DND-41 (cell line): ENCODE results near the gene INPP5F.

Source experiments
- ATAC-seq: fragments of 200-7000 bp; cut with Tn5 transposase; 3 replicates; pipeline ENCODE4 v1.9.1; 2021; ENCODE audit warnings: low read depth; ENCODE audit not compliant: insufficient read depth
- DNase-seq: peaks from one replicate; pipeline ENCODE4 v3.0.0-alpha.2; 2020
- H2AFZ ChIP-seq: 2 replicates; pipeline ENCODE4 v1.6.0; 2012; ENCODE audit warnings: low read depth, low read length
- H3K27ac ChIP-seq: 2 replicates; pipeline ENCODE4 v1.5.1; 2012; ENCODE audit warnings: low read length, inconsistent platforms
- H3K27me3 ChIP-seq: fragments of 200-600 bp; sonication (generic); 2 replicates; pipeline ENCODE4 v1.6.0; 2012; ENCODE audit warnings: low read length, mild to moderate bottlenecking, inconsistent platforms; ENCODE audit not compliant: insufficient read depth, poor library complexity
- H3K36me3 ChIP-seq: 2 replicates; pipeline ENCODE4 v1.5.1; 2012; ENCODE audit warnings: low read length, inconsistent platforms; ENCODE audit not compliant: insufficient read depth
- H3K4me1 ChIP-seq: 2 replicates; pipeline ENCODE4 v1.5.1; 2012; ENCODE audit warnings: mild to moderate bottlenecking, low read length; ENCODE audit not compliant: insufficient read depth
- H3K4me2 ChIP-seq: 2 replicates; pipeline ENCODE4 v1.6.0; 2012; ENCODE audit warnings: mild to moderate bottlenecking, moderate library complexity, low read length, inconsistent platforms; ENCODE audit not compliant: insufficient read depth
- H3K4me3 ChIP-seq, 2 experiments: fragments of 200-600 bp in 1 of 2; shearing (Covaris generic) in 1 of 2; 2 replicates each; pipeline ENCODE4 v1.5.1; 2012 to 2016; ENCODE audit warnings: inconsistent platforms in 2 of 2, low read length in 2 of 2, mild to moderate bottlenecking in 2 of 2, low read depth in 1 of 2, moderate library complexity in 1 of 2
- H3K79me2 ChIP-seq: 2 replicates; pipeline ENCODE4 v1.6.0; 2012; ENCODE audit warnings: low read length, inconsistent platforms; ENCODE audit not compliant: insufficient read depth
- H3K9ac ChIP-seq: 2 replicates; pipeline ENCODE4 v1.6.0; 2012; ENCODE audit warnings: low read depth, mild to moderate bottlenecking, inconsistent platforms, low read length, moderate library complexity
- H3K9me3 ChIP-seq: 2 replicates; pipeline ENCODE4 v1.5.1; 2012; ENCODE audit warnings: low read length, moderate library complexity, mild to moderate bottlenecking, inconsistent platforms; ENCODE audit not compliant: insufficient read depth, severe bottlenecking
- H4K20me1 ChIP-seq: 2 replicates; pipeline ENCODE4 v1.6.0; 2012; ENCODE audit warnings: low read length; ENCODE audit not compliant: insufficient read depth
- EZH2 ChIP-seq: IDR thresholded peaks from 3 replicates; pipeline ENCODE4 v1.6.1; 2012; ENCODE audit warnings: borderline replicate concordance, low read depth, mild to moderate bottlenecking, moderate library complexity, low read length, inconsistent platforms; ENCODE audit not compliant: severe bottlenecking
- TF ChIP-seq, protein P1 (sequence below): IDR thresholded peaks from 2 replicates; pipeline ENCODE4 v1.5.1; 2012; ENCODE audit warnings: borderline replicate concordance, low read length, moderate library complexity, mild to moderate bottlenecking; ENCODE audit not compliant: poor library complexity, severe bottlenecking; ENCODE audit errors: extremely low read depth

The INPP5F gene

DNA sequence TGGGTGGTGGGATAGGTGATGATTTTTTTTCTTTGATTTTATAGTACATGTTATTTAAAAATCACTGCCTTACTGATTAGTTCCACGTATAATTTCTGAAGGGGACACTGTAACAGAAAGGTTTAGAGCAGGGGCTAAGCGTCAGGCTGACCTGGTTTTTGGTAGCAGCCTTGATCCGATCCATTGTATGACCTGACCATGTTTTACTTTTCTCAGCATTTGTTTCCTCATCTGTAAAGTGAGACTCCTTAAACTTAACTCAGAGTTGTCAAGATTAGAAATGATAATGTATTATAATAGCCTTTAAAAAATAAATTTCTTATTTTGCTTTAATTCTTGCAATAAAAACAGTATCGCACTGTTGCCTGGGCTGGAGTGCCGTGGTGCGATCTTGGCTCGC, 23.6 kb downstream of the INPP5F start:
- no peak for TF ChIP-seq EZH2
- TF ChIP-seq, protein P1, sequence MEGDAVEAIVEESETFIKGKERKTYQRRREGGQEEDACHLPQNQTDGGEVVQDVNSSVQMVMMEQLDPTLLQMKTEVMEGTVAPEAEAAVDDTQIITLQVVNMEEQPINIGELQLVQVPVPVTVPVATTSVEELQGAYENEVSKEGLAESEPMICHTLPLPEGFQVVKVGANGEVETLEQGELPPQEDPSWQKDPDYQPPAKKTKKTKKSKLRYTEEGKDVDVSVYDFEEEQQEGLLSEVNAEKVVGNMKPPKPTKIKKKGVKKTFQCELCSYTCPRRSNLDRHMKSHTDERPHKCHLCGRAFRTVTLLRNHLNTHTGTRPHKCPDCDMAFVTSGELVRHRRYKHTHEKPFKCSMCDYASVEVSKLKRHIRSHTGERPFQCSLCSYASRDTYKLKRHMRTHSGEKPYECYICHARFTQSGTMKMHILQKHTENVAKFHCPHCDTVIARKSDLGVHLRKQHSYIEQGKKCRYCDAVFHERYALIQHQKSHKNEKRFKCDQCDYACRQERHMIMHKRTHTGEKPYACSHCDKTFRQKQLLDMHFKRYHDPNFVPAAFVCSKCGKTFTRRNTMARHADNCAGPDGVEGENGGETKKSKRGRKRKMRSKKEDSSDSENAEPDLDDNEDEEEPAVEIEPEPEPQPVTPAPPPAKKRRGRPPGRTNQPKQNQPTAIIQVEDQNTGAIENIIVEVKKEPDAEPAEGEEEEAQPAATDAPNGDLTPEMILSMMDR, result no peak
- H3K4me2 ChIP-seq, result no peak overlapping the region

DNA sequence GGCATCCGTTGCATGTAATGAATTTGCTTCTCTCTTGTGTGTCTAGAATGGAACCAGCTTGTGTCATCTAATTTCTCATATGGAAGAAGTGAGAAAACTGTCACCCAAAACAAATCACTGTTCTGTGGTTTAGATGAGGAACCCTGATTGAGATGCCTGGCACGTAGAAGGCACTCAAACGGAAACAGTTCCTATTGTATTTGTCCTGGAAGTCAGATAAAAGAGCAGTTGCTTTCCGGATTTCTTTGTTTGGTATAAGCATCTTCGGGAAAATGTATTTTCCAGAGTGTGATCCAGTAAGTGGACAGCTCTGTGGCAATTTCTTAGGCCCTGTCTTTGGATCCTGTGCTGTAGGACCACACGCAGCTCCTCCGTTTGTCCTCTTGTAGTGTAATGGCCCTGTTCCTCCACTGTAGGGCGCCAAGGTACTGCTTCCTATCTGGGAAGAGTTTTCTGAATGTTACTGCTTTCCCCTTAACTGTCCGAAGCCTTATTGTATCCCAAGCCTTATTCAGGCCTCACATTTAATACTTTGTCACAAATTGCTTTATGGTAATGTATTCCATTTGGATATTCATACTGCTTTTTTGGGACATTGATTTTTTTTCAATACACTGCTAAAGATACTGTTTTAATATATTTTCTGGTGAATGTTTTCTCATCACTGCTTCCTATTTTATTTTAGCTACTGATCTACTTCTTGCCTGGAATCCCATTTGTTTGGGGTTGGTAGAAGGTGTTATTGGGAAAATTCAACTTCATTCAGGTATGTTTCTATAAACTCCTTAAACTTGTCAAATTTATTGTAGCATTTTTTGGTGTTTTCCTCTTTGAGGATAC, 24.8 kb downstream of the INPP5F start:
- H3K4me1 ChIP-seq, result no peaks in the 10 kb centered on the region
- H4K20me1 ChIP-seq, result peaks cover 8% of the 10 kb centered on the region; the same call in 1 of the 2 replicates
- no peaks in the 10 kb centered on the region for H3K79me2 ChIP-seq
- H3K9me3 ChIP-seq, result no peaks in the 10 kb centered on the region
- no peak overlapping the region for H3K4me2 ChIP-seq
- no peak for TF ChIP-seq EZH2
- TF ChIP-seq, protein P1, result peak; percentile 96
- ATAC-seq (peak; percentile 97), DNase-seq (peak; percentile 68)
- H3K9ac ChIP-seq, result no peak overlapping the region
- H3K27me3 ChIP-seq, result no peaks in the 10 kb centered on the region
- H3K4me3 ChIP-seq, result no peak overlapping the region
- no peaks in the 10 kb centered on the region for H3K36me3 ChIP-seq
- H3K27ac ChIP-seq, result no peak overlapping the region
- H2AFZ ChIP-seq, result no peak overlapping the region

More for the DNA sequence above, 23.6 kb downstream of the INPP5F start:
- no peak for DNase-seq
- Histone ChIP-seq H2AFZ (no peak overlapping the region), H3K36me3 (no peaks in the 10 kb centered on the region), H3K27me3 (no peaks in the 10 kb centered on the region), H3K27ac (no peak overlapping the region), H3K79me2 (no peaks in the 10 kb centered on the region), H3K4me3 (no peak overlapping the region), H3K4me1 (no peaks in the 10 kb centered on the region), H4K20me1 (peaks cover 8% of the 10 kb centered on the region; the same call in 1 of the 2 replicates), H3K9ac (no peak overlapping the region), H3K9me3 (no peaks in the 10 kb centered on the region)
- no peak for ATAC-seq

DNA sequence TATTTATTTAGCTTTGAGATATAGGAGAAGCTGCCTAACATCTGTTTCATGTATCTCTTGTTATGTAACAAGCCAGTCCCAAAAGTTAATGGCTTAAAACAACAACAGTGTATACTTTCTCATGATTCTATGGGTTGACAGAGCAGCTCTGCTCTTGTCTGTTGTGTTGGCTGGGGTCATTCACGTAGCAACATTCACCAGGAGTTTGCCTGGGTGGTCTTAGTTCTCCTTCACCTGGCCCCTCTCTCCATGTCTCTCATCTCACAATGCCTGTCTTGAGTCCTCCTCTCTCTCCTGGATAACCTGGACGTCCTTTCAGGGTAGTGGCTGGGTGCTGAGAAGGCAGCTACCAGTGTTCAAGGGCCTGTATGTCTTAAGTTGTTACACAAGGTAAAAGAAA, 27.5 kb downstream of the INPP5F start:
- H3K4me2 ChIP-seq, result no peak overlapping the region
- H3K79me2 ChIP-seq, result no peaks in the 10 kb centered on the region
- H4K20me1 ChIP-seq, result peaks cover 8% of the 10 kb centered on the region; the same call in 1 of the 2 replicates
- no peak overlapping the region for H3K4me3 ChIP-seq
- ATAC-seq (no peak), DNase-seq (no peak)
- no peaks in the 10 kb centered on the region for H3K27me3 ChIP-seq
- no peaks in the 10 kb centered on the region for H3K9me3 ChIP-seq
- H3K4me1 ChIP-seq, result no peaks in the 10 kb centered on the region
- no peak overlapping the region for H3K9ac ChIP-seq
- H3K36me3 ChIP-seq, result no peaks in the 10 kb centered on the region
- no peak overlapping the region for H3K27ac ChIP-seq
- TF ChIP-seq, protein P1, result no peak
- no peak for TF ChIP-seq EZH2
- no peak overlapping the region for H2AFZ ChIP-seq
